ENCODE measurements around the gene CDKN1A. TPM values are rescaled to one million over a fixed set of nuclear protein-coding genes. Genes with fewer than 3 reads are reported as not detected.

The CDKN1A gene
- total and polyA plus RNA-seq, 11 donors: 27.5 to 658 (median 99.8) TPM

GRCh38 chr6:36656441-36656840 is 22.1 kb upstream of the CDKN1A start:
- H3K4me1 ChIP-seq: peaks cover 0 to 19% (median 10%) of the 10 kb centered on the region in 12 donors
- no peak overlapping the region for H3K27ac ChIP-seq
- ATAC-seq: no peak
- DNase-seq: no peak
- H3K4me3 ChIP-seq: no peak overlapping the region
- H3K27me3 ChIP-seq: peaks cover 0 to 14% (median 0%) of the 10 kb centered on the region in 9 donors
- intact Hi-C loops (cut with DNase I): no loop called here
- H3K36me3 ChIP-seq: no peaks in the 10 kb centered on the region
- TF ChIP-seq, protein P1, sequence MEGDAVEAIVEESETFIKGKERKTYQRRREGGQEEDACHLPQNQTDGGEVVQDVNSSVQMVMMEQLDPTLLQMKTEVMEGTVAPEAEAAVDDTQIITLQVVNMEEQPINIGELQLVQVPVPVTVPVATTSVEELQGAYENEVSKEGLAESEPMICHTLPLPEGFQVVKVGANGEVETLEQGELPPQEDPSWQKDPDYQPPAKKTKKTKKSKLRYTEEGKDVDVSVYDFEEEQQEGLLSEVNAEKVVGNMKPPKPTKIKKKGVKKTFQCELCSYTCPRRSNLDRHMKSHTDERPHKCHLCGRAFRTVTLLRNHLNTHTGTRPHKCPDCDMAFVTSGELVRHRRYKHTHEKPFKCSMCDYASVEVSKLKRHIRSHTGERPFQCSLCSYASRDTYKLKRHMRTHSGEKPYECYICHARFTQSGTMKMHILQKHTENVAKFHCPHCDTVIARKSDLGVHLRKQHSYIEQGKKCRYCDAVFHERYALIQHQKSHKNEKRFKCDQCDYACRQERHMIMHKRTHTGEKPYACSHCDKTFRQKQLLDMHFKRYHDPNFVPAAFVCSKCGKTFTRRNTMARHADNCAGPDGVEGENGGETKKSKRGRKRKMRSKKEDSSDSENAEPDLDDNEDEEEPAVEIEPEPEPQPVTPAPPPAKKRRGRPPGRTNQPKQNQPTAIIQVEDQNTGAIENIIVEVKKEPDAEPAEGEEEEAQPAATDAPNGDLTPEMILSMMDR (IDR thresholded peaks at IDR 0.05): no peak
- TF ChIP-seq POLR2A (IDR thresholded peaks at IDR 0.05): no peak
- no peaks in the 10 kb centered on the region for H3K9me3 ChIP-seq
- 72 to 92% (median 83%) methylated on average over 5 of the region's 5 CpGs for whole genome bisulfite sequencing, 4 donors

DNA sequence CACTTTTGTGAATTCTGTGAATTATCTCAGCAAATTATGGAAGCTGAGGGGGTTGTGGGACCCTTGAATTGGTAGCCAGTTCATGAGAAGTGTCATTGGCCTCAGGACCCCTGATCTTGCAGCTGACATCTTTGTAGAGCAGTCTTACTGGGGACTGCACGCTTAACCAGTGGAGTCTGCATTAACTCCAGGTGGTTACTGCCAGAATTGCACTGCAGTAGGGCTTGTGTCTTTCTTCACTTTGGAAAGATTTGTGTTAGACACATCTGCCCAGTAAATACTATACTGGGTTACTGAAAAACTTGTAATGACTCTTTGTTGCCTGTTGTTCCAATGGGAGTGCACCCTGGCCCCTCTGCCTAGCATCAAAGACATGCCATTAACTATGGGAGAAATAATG is 21.2 kb upstream of the CDKN1A start:
- H3K27me3 ChIP-seq: peaks cover 0 to 14% (median 0%) of the 10 kb centered on the region in 9 donors
- no peak for DNase-seq
- intact Hi-C loops (cut with DNase I): no loop called here

DNA sequence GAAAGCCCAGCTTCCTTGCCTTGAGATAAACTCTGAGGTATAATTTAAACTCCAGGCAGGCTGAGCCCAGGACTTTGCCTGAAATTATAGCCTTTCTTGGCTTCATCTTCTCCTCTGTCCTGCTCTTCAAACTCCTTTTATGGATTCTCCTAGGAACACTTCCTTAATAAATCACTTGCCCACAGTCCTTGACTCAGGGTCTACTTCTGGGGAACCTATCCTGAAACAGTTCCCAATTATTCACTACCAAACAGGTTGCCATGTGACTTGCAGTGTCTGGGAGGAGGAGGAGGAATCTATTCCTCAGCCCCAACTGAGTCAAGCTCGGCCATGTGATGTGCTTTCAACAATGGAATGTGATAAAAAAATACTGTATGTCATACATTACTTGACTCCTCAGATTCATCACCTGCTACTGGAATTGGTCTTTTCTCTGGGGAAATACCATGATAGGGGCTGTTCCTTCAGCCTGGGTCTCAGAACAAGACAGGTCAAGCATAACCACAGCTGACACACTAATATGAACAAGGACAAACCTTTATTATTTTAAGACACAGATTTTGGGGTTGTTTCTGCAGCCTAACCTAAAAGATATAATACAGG is 20.5 kb upstream of the CDKN1A start:
- Histone ChIP-seq H3K27me3 (peaks cover 0 to 14% (median 0%) of the 10 kb centered on the region in 9 donors), H3K4me3 (no peak overlapping the region), H3K27ac (peak overlapping the region in 1 of 12 donors; percentile 61), H3K36me3 (no peaks in the 10 kb centered on the region), H3K9me3 (no peaks in the 10 kb centered on the region), H3K4me1 (peaks cover 0 to 19% (median 10%) of the 10 kb centered on the region in 12 donors)
- intact Hi-C loops (cut with DNase I): no loop called here
- 55 to 75% (median 68%) methylated on average over 1 of the region's 1 CpG for WGBS, 4 donors
- ATAC-seq: no peak
- DNase-seq: no peak
- no peak for TF ChIP-seq POLR2A (IDR thresholded peaks at IDR 0.05)
- TF ChIP-seq, protein P1 (IDR thresholded peaks at IDR 0.05): no peak

More for the DNA sequence above, 21.2 kb upstream of the CDKN1A start:
- Histone ChIP-seq H3K9me3 (no peaks in the 10 kb centered on the region), H3K27ac (peak overlapping the region in 1 of 12 donors; percentile 61), H3K4me1 (peaks cover 0 to 19% (median 10%) of the 10 kb centered on the region in 12 donors), H3K4me3 (no peak overlapping the region), H3K36me3 (no peaks in the 10 kb centered on the region)
- no peak for TF ChIP-seq POLR2A (IDR thresholded peaks at IDR 0.05)
- TF ChIP-seq, protein P1 (IDR thresholded peaks at IDR 0.05): no peak
- ATAC-seq: no peak
- 87 to 100% (median 90%) methylated on average over 1 of the region's 1 CpG for WGBS, 4 donors

- Histone ChIP-seq H3K4me1 (peaks cover 0 to 25% (median 10%) of the 10 kb centered on the region in 12 donors), H3K27me3 (peaks cover 0 to 14% (median 0%) of the 10 kb centered on the region in 9 donors), H3K4me3 (no peak overlapping the region), H3K27ac (peak overlapping the region in 1 of 12 donors; percentile 61), H3K36me3 (no peaks in the 10 kb centered on the region), H3K9me3 (no peaks in the 10 kb centered on the region)
- ATAC-seq (peak; percentile 60 to 83 (median 78)), DNase-seq (no peak)
- no peak for TF ChIP-seq POLR2A (IDR thresholded peaks at IDR 0.05)
- TF ChIP-seq, protein P1 (IDR thresholded peaks at IDR 0.05): no peak
- WGBS, 4 donors: 35 to 60% (median 46%) methylated on average over 1 of the region's 1 CpG
- intact Hi-C loops (cut with DNase I): no loop called here
These were observed 19.2 kb upstream of the CDKN1A start for GRCh38 chr6:36659271-36659670.

All from heart left ventricle (tissue), 16 donors.